HT1080 (cell line): Measurements from ENCODE around the gene TMEM139. TPM values are rescaled to one million over a fixed set of nuclear protein-coding genes. Genes with fewer than 3 reads are reported as not detected.

ENCODE experiments used
- DNase-seq: peaks from one replicate; pipeline ENCODE4 v3.0.0-alpha.2; 2015; ENCODE audit warnings: low read depth
- polyA plus RNA-seq, 2 experiments: library from polyadenylated mRNA; depleted of rRNA; stranded (reverse); fragments of >200 nt; gene quantifications; 2 replicates each; pipeline ENCODE4 v1.2.3, GENCODE V29; 2015
- total RNA-seq: library from RNA; depleted of rRNA; stranded (reverse); fragments of >200 nt; shearing (Covaris generic); gene quantifications from 2 replicates; pipeline ENCODE4 v1.2.3, GENCODE V29; 2014; rRNA removed

Gene TMEM139
- total RNA-seq, result not detected in 2 replicates
- 0.16 TPM in 1 of 2 replicates, not detected in the other for polyA plus RNA-seq (2015; cell fraction: cytosol; rRNA removed)
- polyA plus RNA-seq (2015; cell fraction: nucleus; rRNA removed), result not detected in 2 replicates

DNA sequence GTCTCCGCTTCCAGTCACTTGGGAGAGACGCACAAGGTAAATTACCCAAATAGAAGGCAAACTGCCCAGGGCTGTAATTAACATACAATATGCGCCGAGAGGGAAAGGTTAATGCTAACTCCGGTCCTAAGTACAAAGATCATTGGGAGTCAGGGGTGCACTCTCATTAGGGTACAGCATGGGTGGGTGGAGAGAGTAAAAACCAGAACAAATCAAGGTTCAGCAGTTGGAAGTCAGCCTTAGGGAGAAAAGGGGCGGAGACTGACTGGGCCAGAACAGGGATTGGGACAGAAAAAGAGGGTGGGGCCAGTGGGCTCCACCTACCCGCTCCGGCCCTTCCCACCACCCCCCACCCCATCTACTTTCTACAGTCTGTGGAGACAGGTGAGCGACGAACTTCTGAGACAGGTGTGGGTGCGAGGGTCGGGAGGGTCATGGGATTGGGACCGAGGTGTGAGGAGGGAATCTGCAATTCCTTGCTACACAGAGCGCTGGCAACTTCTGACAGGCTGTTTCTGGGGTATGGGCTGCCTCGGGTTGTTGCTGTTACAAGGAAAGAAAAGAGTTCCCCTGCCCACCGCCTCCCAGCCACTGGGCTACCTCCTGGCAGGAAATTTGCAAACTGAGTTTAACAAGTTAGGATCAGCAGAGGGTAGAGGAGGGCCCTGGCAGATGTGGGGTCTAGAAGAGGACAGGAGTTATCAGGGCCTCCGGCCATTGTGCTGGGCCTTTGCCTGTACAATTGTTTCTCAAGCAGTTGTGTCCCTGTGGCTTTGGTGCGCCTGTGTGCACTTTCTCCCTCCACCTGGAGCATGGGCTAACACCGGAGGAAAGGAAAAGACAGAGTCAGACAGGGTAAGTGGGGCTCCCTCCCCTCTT, at the start of gene TMEM139:
Gene TMEM139, plus strand, starts transcription at position 368 of the 879 bp plus-strand sequence. CDS start 1,000 bp downstream, outside the sequence.
- DNase-seq, result no peak

DNA sequence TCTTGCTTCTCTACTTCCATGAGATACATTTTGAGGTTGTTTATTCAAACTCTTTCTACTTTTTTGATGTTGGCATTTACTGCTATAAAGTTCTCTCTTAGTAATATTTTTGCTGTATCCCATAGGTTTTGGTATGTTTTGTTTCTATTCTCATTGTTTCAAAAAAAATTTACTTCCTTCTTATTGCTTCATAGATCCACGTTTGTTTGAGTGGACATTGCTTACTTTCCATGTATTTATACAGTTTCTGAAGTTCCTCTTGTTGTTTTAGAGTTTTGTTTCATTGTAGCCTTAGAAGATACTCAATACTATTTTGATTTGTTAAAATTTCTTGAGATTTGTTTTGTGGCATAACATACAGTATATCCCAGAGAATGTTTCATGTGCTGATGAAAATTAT, 49.2 kb upstream of the TMEM139 start:
- DNase-seq, result no peak

DNA sequence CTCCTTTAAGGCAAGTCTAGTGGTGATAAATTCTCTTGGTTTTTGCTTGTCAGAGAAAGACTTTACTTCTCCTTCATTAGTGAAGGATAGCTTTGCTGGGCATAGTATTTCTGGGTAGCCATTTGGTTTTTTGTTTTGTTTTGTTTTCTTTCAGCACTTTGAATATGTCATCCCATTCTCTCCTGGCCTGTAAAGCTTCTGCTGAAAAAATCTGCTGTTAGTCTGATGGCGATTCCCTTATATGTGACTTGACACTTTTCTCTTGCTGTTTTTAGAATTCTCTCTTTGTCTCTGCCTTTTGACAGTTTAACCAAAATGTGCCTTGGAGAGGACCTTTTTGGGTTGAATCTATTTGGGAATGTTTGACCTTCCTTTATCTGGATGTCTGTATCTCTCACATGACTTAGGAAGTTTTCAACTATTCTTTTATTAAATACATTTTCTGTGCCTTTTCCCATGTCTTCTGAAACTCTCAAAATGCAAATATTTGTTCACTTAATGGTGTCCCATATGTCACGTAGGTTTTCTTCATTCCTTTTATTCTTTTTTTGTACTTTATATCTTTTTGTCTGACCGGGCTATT, 48.3 kb upstream of the TMEM139 start:
- no peak for DNase-seq

DNA sequence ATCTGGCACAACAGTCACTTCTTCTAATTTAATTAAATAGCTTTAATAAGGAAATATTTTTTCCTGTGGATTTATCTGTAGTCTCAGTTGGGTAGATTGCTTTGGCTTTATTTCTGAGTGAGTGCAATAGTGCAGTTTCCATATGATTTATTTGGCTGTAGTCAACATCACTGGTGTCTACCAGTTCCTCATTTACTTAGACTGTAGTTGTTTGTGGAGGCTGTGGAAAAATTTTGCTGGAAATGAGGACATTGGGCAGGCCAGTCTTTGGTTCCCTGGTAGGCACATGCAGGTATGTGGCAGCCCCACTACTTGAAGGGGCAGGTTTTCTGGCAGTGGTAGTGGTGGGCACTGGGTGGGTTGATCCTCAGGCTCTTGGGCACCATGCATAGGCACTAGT, 47.4 kb upstream of the TMEM139 start:
- no peak for DNase-seq

DNA sequence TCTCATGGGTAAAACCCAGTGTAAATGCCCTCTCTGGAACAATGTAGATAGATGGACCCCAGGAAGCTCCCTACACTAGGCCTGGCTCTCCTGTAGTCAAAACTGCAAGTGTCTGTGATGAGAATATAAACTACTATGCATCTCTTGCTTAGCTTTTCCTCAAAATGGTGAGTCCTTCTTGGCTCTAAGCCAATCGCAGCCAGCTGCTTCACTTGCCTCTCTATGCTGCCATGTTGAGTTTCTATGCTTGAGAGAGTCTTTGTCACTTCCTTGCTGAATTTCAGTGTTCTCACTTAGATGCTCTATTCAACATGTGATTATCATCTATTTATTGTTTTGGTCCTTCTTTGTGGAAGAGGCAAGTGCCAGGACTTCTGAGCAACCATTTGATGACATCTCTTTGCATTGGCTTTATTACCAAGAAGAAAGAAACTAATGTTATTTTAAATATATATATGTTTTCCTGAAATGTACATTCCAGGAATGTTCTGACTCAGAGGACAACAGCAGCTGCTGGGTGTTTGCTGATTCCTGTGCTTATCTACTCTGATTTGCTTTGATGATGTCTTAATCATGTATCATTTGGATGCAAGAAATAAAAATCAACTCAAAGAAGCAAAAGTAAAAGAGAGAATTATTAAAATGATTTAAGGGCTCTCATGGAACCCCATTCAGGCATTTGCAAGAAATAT, 46.3 kb upstream of the TMEM139 start:
- DNase-seq, result no peak

DNA sequence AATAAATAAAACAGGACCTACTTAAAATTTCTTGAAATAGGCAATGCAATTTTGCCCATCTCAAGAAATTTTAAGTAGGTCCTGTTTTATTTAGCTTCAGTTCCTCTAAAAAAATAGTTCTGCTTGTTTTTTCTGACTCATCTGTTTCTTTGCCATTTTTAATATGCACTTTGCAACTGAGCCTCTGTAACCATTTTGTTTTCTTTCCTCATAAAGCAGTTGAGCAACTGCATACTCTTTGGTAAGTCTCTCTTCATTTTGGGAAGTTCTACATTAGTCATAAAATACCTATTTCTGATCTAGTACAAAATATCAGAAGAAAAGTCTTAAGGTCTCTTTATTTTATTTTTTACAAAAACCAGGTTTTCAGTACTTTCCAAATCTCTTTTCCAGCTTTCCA, 44.9 kb upstream of the TMEM139 start:
- DNase-seq, result no peak

DNA sequence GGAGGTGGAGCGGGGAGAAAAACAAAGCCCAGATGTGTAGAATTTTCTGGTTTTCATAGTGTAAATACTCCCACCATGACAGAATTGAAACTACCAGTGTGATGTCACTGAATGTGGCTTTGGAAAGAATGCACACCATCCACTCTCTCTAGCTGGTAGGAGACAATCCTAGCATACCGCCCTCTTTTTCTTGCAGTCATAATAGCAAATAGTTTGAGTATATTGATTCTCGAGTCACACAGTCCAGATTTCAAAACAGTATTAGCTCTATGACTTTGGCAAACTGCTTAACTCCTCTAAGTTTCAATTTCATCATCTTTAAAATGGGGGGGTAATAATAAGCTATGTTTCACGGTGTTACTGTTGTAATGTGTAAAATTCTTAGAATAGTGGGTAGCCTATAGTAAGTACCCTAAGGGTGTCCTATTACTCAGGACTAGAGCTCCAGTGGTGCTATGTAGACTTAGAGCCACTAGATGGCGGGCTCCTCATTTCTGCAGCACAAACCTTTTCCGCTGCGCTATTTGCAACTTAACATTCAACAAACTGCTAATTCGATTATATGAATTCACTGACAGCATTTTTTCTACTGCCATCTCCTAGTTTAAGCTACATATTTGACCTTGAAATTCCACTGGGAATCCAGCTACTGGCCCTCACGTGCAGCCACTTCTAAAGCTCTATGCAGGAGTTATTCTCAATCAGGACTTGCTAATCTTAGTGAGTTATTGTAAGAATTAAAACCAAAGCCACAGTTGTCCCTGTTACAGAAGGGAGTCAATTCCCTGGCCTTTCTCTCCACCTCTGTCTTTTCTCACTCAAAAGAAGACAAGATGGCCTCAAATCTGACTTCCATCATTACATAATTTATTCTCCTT, 44.2 kb upstream of the TMEM139 start:
- DNase-seq, result peak; percentile 65

DNA sequence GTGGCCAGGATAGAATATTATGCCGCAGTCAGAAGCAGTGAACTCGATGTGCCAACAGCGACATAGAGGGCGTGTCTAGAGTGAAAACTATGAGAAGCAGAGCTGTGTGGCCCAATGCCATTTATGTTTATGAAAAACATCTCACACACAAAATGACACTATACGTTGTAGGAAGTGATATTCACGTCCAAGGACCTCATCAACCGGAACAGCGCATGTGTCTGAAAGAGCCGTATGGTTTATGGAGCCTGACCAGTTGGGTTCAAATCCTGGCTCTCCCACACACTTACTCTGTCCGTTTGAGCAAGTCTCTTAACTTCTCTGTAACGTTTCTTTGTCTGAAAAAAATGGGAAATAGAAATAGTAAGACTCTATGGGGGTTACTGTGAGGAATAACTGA, 42.5 kb upstream of the TMEM139 start:
- no peak for DNase-seq

DNA sequence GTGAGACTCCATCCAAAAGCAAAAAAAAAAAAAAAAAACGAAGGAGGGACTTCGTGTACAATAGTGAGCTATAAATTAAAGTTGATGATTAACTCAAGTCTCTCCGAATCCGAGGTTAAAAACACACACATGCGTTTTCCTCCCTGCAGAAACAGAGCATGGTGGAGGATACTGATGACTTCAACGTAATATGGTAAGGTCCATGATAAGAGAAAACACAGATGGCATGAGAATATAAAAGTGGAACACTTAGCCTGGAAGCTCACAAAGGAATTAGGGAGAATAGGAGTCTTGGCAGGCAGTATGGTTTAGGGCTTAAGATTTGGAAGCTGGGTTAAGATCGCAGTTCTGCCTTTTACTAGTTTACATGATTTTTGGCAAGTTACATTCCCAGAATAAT, 41.6 kb upstream of the TMEM139 start:
- DNase-seq, result no peak

DNA sequence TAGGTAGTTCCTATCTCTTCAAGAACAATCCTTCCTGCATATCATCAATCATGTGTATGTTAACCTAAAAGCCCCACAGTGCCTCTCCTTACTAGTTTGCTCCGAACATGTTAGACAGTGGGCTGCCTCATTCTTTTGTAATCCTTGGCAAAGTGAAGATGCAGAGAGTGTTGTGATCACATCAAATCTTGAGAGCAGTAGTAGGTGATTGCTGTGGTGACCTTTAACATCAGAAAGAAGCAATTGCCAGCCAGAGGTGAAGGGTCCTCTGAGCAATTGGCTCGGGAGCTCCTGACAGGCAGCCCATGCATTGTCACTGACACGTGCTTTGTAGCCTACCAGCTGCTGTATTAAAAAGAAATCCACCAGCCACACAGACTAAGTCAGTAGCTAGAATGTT, 41.1 kb upstream of the TMEM139 start:
- DNase-seq, result no peak

DNA sequence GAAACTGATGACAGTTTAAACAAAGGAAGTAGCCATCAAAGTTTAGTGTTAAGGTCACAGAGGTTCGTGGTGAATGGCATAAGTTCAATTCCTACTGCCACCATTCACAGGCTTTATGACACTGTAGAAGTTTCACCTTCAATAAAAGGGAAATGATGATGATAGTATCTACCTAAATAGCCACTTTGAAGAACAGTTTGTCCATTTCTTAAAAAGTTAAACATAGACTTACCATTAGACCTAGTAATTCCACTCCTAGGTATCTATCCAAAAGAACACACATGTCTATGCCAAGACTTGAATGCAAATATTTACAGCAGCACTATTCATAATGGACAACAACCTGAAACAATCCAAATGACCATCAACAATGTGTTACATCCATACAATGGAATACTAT, 40.4 kb upstream of the TMEM139 start:
- no peak for DNase-seq

DNA sequence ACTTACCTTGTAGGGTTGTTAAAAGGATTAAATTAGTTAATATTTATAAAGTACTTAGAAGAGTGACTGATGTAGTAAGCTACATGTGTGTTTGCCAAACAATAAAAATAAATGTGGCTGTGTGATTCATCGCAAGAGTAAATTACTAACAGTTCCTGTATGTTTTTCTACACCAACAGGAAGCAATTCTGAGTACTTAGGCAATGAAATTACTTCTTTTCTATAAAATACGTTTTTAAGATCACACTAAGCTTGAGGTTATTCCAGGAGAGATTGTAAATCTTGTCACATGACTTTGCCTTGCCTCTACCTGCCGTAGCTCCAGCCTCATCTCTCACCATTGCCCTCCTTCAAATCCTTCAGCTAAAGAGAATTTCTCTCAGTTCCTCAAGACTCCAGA, 39.6 kb upstream of the TMEM139 start:
- no peak for DNase-seq

DNA sequence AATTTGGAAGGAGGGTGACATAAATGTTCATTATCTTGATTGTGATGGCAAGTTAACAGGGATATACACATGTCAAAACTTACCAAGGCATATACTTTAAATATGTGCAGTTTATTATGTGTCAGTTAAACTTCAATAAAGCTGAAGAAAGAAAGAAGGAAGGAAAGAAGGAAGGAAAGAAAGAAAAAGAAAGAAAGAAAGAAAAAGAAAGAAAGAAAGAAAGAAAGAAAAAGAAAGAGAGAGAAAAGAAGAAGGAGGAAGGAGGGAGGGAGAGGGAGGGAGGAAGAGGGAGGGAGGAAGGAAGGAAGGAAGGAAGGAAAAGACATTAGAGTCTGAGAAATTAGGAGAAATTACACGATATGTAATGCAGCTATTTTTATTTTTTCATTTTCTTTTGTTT, 37.4 kb upstream of the TMEM139 start:
- no peak for DNase-seq

DNA sequence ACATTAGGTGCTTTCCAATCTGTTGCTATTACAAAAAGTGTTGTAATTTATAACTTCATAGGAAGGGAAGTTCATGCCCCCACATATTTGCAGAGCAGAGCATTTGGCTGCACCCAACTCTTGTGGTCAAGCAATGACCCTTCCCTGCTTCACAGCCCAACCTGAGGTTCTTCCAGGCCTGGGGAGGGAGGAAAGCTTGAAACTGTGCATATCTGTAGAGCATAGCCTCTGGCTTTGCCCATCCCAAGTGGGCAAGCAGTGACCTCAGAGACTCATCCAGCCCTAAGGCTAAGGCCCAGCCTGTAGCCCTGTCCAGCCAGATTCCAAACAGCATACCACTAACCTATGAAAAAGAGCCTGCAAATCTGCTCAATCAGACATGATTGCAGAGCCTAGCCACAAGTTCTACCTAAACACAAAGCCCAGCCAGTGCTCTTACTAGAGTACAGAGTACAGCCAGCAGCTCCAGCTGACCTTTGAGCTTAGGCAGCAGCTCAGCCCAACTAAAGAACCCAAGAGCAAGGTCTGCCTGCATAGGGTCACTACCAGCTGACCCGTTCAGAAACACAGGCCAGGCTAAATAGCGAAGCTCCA, 35.9 kb upstream of the TMEM139 start:
- DNase-seq, result no peak

DNA sequence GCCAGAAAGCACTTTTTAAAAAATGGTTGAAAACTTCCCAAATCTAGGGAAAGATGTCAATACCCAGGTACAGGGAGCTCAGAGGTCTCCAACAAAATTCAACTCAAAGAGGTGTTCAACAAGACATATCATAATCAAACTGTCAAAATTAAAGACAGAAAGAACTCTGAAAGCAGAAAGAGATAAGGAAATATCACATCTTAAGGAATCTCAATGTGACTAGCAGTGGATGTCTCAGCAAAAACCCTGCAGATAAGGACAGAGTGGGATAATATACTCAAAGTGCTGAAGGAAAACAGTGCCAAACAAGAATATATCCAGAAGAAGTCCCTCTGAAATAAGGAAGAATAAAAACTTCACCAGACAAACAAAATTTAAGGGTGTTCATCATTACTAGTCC, 34.6 kb upstream of the TMEM139 start:
- no peak for DNase-seq

DNA sequence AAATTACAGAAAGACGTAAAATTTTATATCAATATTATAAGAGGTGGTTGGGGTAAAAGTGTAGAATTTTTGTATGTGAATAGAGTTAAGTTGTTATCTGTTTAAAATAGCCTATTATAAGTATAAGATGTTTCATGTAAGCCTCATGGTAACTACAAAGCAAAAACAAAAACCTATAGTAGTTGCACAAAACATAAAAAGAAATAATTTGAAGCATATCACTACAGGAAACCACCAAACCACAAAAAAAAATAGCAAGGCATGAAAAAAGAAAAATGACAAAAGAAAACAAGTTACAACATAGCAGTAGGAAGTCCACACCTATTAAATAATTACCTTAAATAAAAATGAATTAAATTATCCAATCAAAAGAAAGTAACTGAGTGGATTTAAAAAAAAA, 33.9 kb upstream of the TMEM139 start:
- DNase-seq, result no peak

DNA sequence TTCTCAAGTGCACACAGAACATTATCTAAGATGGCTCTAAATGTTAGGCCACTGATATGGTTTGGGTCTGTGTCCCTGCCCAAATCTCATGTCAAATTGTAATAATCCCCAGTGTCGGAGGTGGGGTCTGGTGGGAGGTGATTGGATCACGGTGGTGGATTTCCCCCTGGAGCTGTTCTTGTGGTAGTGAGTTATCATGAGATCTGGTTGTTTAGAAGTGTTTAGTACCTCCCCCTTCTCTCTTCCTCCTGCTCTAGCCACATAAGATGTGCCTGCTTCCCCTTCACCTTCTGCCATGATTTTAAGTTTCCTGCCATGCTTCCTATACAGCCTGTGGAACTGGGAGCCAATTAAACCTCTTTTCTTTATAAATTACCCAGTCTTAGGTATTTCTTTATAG, 32.8 kb upstream of the TMEM139 start:
- DNase-seq, result no peak

DNA sequence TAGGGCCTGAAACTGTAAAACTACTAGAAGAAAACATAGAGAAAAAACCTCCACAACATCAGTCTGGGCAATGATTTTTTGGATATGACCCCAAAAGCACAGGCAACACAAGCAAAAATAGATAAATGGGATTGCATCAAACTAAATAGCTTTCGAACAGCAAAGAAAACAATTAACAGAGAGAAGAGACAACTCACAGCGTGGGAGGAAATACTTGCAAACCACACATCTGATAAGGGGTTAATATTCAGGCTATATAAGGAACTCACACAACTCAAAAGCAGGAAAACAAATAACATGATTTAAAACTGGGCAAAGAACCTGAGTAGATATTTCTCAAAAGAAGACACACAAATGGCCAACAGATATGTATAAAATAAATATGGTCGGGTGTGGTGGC, 29.2 kb upstream of the TMEM139 start:
- no peak for DNase-seq

DNA sequence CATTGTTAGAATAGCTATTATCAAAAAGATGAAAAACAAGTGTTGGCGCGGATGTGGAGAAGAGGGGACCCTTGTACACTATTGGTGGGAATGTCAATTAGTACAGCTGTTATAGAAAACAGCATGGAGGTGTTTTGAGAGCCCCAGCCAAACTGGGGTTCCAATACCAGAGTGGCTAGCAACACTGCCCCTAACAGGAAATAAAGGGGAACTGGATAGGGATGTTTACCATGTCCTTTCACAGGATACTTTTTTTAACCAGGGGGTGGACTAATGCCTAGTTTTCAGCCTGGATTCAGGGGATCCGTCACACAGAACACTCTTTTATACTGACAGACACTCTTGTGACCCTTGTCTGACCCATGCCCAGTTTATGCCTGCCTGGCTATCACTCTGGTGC, 28.4 kb upstream of the TMEM139 start:
- no peak for DNase-seq

DNA sequence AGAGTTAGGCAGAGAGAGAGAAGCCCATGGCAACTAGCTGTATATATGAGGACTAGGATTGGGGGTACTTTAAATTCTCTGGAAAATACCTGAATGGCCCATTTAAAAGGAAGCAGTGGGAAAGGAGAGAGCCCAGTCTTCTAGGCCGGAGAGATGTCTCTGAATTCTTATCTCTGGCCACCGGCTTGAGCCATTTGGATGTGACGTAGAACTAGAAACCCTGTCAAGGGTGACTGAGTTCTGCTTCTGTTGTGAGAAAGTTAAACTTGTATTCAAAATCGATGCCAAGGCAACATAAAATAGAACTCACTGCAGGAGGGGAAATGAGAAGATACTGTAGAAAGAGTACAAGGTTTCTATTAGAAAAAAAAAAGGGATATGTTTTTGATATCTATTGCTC, 27.8 kb upstream of the TMEM139 start:
- no peak for DNase-seq

DNA sequence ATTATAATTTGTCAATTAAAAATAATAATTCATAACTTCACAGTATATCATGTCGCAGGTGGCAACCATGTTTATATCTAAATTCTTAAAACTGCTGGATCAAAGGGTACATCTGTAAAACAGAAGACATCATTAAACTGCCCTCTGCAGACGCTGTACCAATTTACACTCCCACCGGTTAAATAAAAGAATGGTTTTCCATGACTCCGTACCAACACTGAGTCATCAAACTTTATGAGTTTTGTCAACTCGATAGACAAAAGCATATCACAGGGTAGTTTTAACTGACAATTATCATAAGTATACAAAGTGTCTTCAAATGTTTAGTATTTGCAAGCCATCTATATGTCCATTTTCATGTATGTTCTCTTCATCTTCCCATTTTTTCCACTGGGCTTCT, 27.3 kb upstream of the TMEM139 start:
- DNase-seq, result peak; percentile 25
